GM12878 (cell line): ENCODE data around the gene ARID3A. TPM values are rescaled to one million over a fixed set of nuclear protein-coding genes. Genes with fewer than 3 reads are reported as not detected.

Experiments used
- polyA plus RNA-seq, 11 experiments: library from polyadenylated mRNA; depleted of rRNA in 4 of 11; unstranded in 6 of 11; stranded (reverse) in 5 of 11; fragments of >200 nt; fragmentation: Nextera tagmentation in 4 of 11; fragmentation: Illumina TruSeq in 1 of 11; extraction: Ambion mirVana in 4 of 11; extraction: Trizol in 1 of 11; gene quantifications; 1 replicate in 1 of 11; 2 replicates in 10 of 11; pipeline versions ENCODE4 v1.2.1 to v1.2.3, GENCODE V29; 2011 to 2016; ENCODE audit warnings: inconsistent platforms in 2 of 11, missing spikeins in 2 of 11, low read depth in 1 of 11
- small RNA-seq: library from RNA; depleted of rRNA; stranded (forward); fragments of <200 nt; gene quantifications from one replicate; pipeline ENCODE3, GENCODE V24; 2014
- total RNA-seq, 4 experiments: library from RNA; depleted of rRNA in 3 of 4; stranded (reverse); fragments of >200 nt in 3 of 4; fragmentation: Illumina TruSeq in 1 of 4; extraction: Trizol in 1 of 4; gene quantifications; 2 replicates each; pipeline versions ENCODE4 v1.2.1 to v1.2.3, GENCODE V29; 2013 to 2021

The ARID3A gene
- total and polyA plus RNA-seq, 10 of the 15 experiments (the other 5 are each of a cell fraction or from before 2014, with no cell fraction given): 0.76 to 70.0 (median 16.7) TPM

Small RNA genes within 50 kb of the gene (small RNA-seq; reads per million reads assigned to genes)
- gene RNU6-2 (3.5 reads per million, percentile 80 among the genes with 10 or more reads in this experiment), gene RNU6-9 (2.7 reads per million, percentile 73 among the genes with 10 or more reads in this experiment)

Other genes with a start within 250 kb of the ARID3A start
Only the 7 nearest of the 24 such genes appear.
- gene ELANE, start 73.7 kb upstream of the ARID3A start, total RNA-seq (2014; rRNA removed): not detected in 2 replicates
- not detected in 2 replicates for gene ELANE, start 73.7 kb upstream of the ARID3A start, total RNA-seq (2014; rRNA removed; fragmentation: Illumina TruSeq; extraction: Trizol)
- not detected in 2 replicates for gene ELANE, start 73.7 kb upstream of the ARID3A start, total RNA-seq (2021)
- not detected in 2 replicates for gene ELANE, start 73.7 kb upstream of the ARID3A start, polyA plus RNA-seq (2011; rRNA removed)
- not detected in 2 replicates for gene ELANE, start 73.7 kb upstream of the ARID3A start, polyA plus RNA-seq (2014; fragmentation: Illumina TruSeq; extraction: Trizol)
- not detected for gene ELANE, start 73.7 kb upstream of the ARID3A start, polyA plus RNA-seq (2014; fragmentation: Nextera tagmentation; extraction: Ambion mirVana)
- gene ELANE, start 73.7 kb upstream of the ARID3A start, polyA plus RNA-seq (2014; rRNA removed): not detected in 2 replicates
- not detected for gene ELANE, start 73.7 kb upstream of the ARID3A start, polyA plus RNA-seq (2016; fragmentation: Nextera tagmentation; extraction: Ambion mirVana)
- 0.73 and 0.93 TPM in 2 replicates for gene CFD, start 66.4 kb upstream of the ARID3A start, total RNA-seq (2014; rRNA removed)
- gene CFD, start 66.4 kb upstream of the ARID3A start, total RNA-seq (2014; rRNA removed; fragmentation: Illumina TruSeq; extraction: Trizol): not detected in 2 replicates
- 0.36 and 0.58 TPM in 2 replicates for gene CFD, start 66.4 kb upstream of the ARID3A start, total RNA-seq (2021)
- gene CFD, start 66.4 kb upstream of the ARID3A start, polyA plus RNA-seq (2011; rRNA removed): 0.05 TPM in 1 of 2 replicates, not detected in the other
- not detected in 2 replicates for gene CFD, start 66.4 kb upstream of the ARID3A start, polyA plus RNA-seq (2014; fragmentation: Illumina TruSeq; extraction: Trizol)
- under 1 TPM in 1 of 2 experiments, not detected in 1; 0.06 TPM for gene CFD, start 66.4 kb upstream of the ARID3A start, polyA plus RNA-seq (2014; fragmentation: Nextera tagmentation; extraction: Ambion mirVana)
- gene CFD, start 66.4 kb upstream of the ARID3A start, polyA plus RNA-seq (2014; rRNA removed): 1.2 TPM in 1 of 2 replicates, not detected in the other
- gene CFD, start 66.4 kb upstream of the ARID3A start, polyA plus RNA-seq (2016; fragmentation: Nextera tagmentation; extraction: Ambion mirVana): 1 to 10 TPM in 1 of 2 experiments, under 1 TPM in 1; 0.40 to 1.1 TPM
- 10.7 and 14.5 TPM in 2 replicates for gene MED16, start 32.8 kb upstream of the ARID3A start, total RNA-seq (2014; rRNA removed)
- gene MED16, start 32.8 kb upstream of the ARID3A start, total RNA-seq (2014; rRNA removed; fragmentation: Illumina TruSeq; extraction: Trizol): 4.7 and 6.4 TPM in 2 replicates
- gene MED16, start 32.8 kb upstream of the ARID3A start, total RNA-seq (2021): 48.2 and 49.4 TPM in 2 replicates
- gene MED16, start 32.8 kb upstream of the ARID3A start, polyA plus RNA-seq (2011; rRNA removed): 3.8 and 12.7 TPM in 2 replicates
- gene MED16, start 32.8 kb upstream of the ARID3A start, polyA plus RNA-seq (2014; fragmentation: Illumina TruSeq; extraction: Trizol): 0.19 and 3.5 TPM in 2 replicates
- 1 to 10 TPM in 1 of 2 experiments, under 1 TPM in 1; 0.56 to 3.5 TPM for gene MED16, start 32.8 kb upstream of the ARID3A start, polyA plus RNA-seq (2014; fragmentation: Nextera tagmentation; extraction: Ambion mirVana)
- gene MED16, start 32.8 kb upstream of the ARID3A start, polyA plus RNA-seq (2014; rRNA removed): 24.4 and 28.9 TPM in 2 replicates
- gene MED16, start 32.8 kb upstream of the ARID3A start, polyA plus RNA-seq (2016; fragmentation: Nextera tagmentation; extraction: Ambion mirVana): 10 to 100 TPM; 49.6 to 51.1 TPM
- gene RNU6-9, start 32.6 kb upstream of the ARID3A start, total RNA-seq (2014; rRNA removed): not detected in 2 replicates
- gene RNU6-9, start 32.6 kb upstream of the ARID3A start, total RNA-seq (2014; rRNA removed; fragmentation: Illumina TruSeq; extraction: Trizol): not detected in 2 replicates
- not detected in 2 replicates for gene RNU6-9, start 32.6 kb upstream of the ARID3A start, total RNA-seq (2021)
- not detected in 2 replicates for gene RNU6-9, start 32.6 kb upstream of the ARID3A start, polyA plus RNA-seq (2011; rRNA removed)
- gene RNU6-9, start 32.6 kb upstream of the ARID3A start, polyA plus RNA-seq (2014; fragmentation: Illumina TruSeq; extraction: Trizol): not detected in 2 replicates
- not detected for gene RNU6-9, start 32.6 kb upstream of the ARID3A start, polyA plus RNA-seq (2014; fragmentation: Nextera tagmentation; extraction: Ambion mirVana)
- not detected in 2 replicates for gene RNU6-9, start 32.6 kb upstream of the ARID3A start, polyA plus RNA-seq (2014; rRNA removed)
- gene RNU6-9, start 32.6 kb upstream of the ARID3A start, polyA plus RNA-seq (2016; fragmentation: Nextera tagmentation; extraction: Ambion mirVana): not detected
- gene R3HDM4, start 12.8 kb upstream of the ARID3A start, total RNA-seq (2014; rRNA removed): 24.3 and 28.1 TPM in 2 replicates
- 18.2 and 19.6 TPM in 2 replicates for gene R3HDM4, start 12.8 kb upstream of the ARID3A start, total RNA-seq (2014; rRNA removed; fragmentation: Illumina TruSeq; extraction: Trizol)
- gene R3HDM4, start 12.8 kb upstream of the ARID3A start, total RNA-seq (2021): 51.6 and 54.5 TPM in 2 replicates
- 12.1 and 26.1 TPM in 2 replicates for gene R3HDM4, start 12.8 kb upstream of the ARID3A start, polyA plus RNA-seq (2011; rRNA removed)
- gene R3HDM4, start 12.8 kb upstream of the ARID3A start, polyA plus RNA-seq (2014; fragmentation: Illumina TruSeq; extraction: Trizol): 16.4 and 27.2 TPM in 2 replicates
- gene R3HDM4, start 12.8 kb upstream of the ARID3A start, polyA plus RNA-seq (2014; fragmentation: Nextera tagmentation; extraction: Ambion mirVana): 1 to 10 TPM; 1.3 to 4.2 TPM
- 65.8 and 78.8 TPM in 2 replicates for gene R3HDM4, start 12.8 kb upstream of the ARID3A start, polyA plus RNA-seq (2014; rRNA removed)
- 10 to 100 TPM; 36.0 to 44.0 TPM for gene R3HDM4, start 12.8 kb upstream of the ARID3A start, polyA plus RNA-seq (2016; fragmentation: Nextera tagmentation; extraction: Ambion mirVana)
- 0.60 and 2.7 TPM in 2 replicates for gene KISS1R, start 8.7 kb upstream of the ARID3A start, total RNA-seq (2014; rRNA removed)
- not detected in 2 replicates for gene KISS1R, start 8.7 kb upstream of the ARID3A start, total RNA-seq (2014; rRNA removed; fragmentation: Illumina TruSeq; extraction: Trizol)
- 1.8 TPM in 2 replicates for gene KISS1R, start 8.7 kb upstream of the ARID3A start, total RNA-seq (2021)
- gene KISS1R, start 8.7 kb upstream of the ARID3A start, polyA plus RNA-seq (2011; rRNA removed): 1.6 and 2.8 TPM in 2 replicates
- not detected in 2 replicates for gene KISS1R, start 8.7 kb upstream of the ARID3A start, polyA plus RNA-seq (2014; fragmentation: Illumina TruSeq; extraction: Trizol)
- under 1 TPM in 1 of 2 experiments, not detected in 1; 0.13 TPM for gene KISS1R, start 8.7 kb upstream of the ARID3A start, polyA plus RNA-seq (2014; fragmentation: Nextera tagmentation; extraction: Ambion mirVana)
- 0.83 and 2.1 TPM in 2 replicates for gene KISS1R, start 8.7 kb upstream of the ARID3A start, polyA plus RNA-seq (2014; rRNA removed)
- 1 to 10 TPM in 1 of 2 experiments, under 1 TPM in 1; 0.14 to 1.4 TPM for gene KISS1R, start 8.7 kb upstream of the ARID3A start, polyA plus RNA-seq (2016; fragmentation: Nextera tagmentation; extraction: Ambion mirVana)
- 85.0 and 97.5 TPM in 2 replicates for gene WDR18, start 58.3 kb downstream of the ARID3A start, total RNA-seq (2014; rRNA removed)
- gene WDR18, start 58.3 kb downstream of the ARID3A start, total RNA-seq (2014; rRNA removed; fragmentation: Illumina TruSeq; extraction: Trizol): 13.6 and 16.5 TPM in 2 replicates
- gene WDR18, start 58.3 kb downstream of the ARID3A start, total RNA-seq (2021): 92.1 and 97.3 TPM in 2 replicates
- 7.5 and 27.3 TPM in 2 replicates for gene WDR18, start 58.3 kb downstream of the ARID3A start, polyA plus RNA-seq (2011; rRNA removed)
- gene WDR18, start 58.3 kb downstream of the ARID3A start, polyA plus RNA-seq (2014; fragmentation: Illumina TruSeq; extraction: Trizol): 4.5 and 8.8 TPM in 2 replicates
- 1 to 10 TPM; 3.0 to 3.3 TPM for gene WDR18, start 58.3 kb downstream of the ARID3A start, polyA plus RNA-seq (2014; fragmentation: Nextera tagmentation; extraction: Ambion mirVana)
- 106 and 131 TPM in 2 replicates for gene WDR18, start 58.3 kb downstream of the ARID3A start, polyA plus RNA-seq (2014; rRNA removed)
- gene WDR18, start 58.3 kb downstream of the ARID3A start, polyA plus RNA-seq (2016; fragmentation: Nextera tagmentation; extraction: Ambion mirVana): 100 to 1,000 TPM; 192 to 206 TPM